Measurements from ENCODE around the gene MAPK14. TPM values are rescaled to one million over a fixed set of nuclear protein-coding genes. Genes with fewer than 3 reads are reported as not detected.
"Not testable (repeated sequence)": the region's sequence is repeated elsewhere in the genome, so short reads cannot be mapped to it uniquely, and the experiment has no call there.

Gene MAPK14
- total RNA-seq, 1 experiment from 2014 or later, result 50.8 TPM

GRCh38 chr6:36029464-36029863 lies 1.9 kb downstream of the MAPK14 start:
- ChIA-PET POLR2A (ENCODE audit: low non-redundant PET) (no interaction called here), CTCF (interaction anchor here (1.4 to 1.5 kb wide), 2 partner anchors 65 to 311 kb away, joined by 3 to 4 read pairs; no protein-coding TSS in a partner anchor)
- H3K27ac ChIP-seq (ENCODE audit: low read depth, low read length, poor library complexity, severe bottlenecking), result peak overlapping the region; percentile 92
- intact Hi-C loops (cut with micrococcal nuclease; ENCODE audit: unreplicated experiment), result loop anchor here (2.0 kb wide), 1 partner anchor 167 kb away; the partner anchor contains the start of gene BRPF3
- H3K4me1 ChIP-seq (ENCODE audit: insufficient read depth, low read length, poor library complexity, severe bottlenecking), result peaks cover 23% of the 10 kb centered on the region
- no peaks in the 10 kb centered on the region for H3K27me3 ChIP-seq (replicated peaks; ENCODE audit: insufficient read depth, low read depth, low read length, poor library complexity)
- H3K36me3 ChIP-seq (ENCODE audit: insufficient read depth, low read length, poor library complexity, severe bottlenecking), result no peaks in the 10 kb centered on the region
- H3K4me3 ChIP-seq (ENCODE audit: low read depth, low read length, poor library complexity, severe bottlenecking), result peak overlapping the region; percentile 97
- H3K9me3 ChIP-seq (ENCODE audit: low read depth, low read length, poor library complexity, severe bottlenecking), result no peaks in the 10 kb centered on the region
- TF ChIP-seq CTCF (conservative IDR thresholded peaks at IDR 0.05; ENCODE audit: low read depth, low read length), result no peak
- TF ChIP-seq EZH2 (IDR thresholded peaks at IDR 0.05; ENCODE audit: borderline replicate concordance, low read depth, low read length, poor library complexity, severe bottlenecking), result no peak
- peak; percentile 63 for DNase-seq (ENCODE audit: low spot score)
- BruUV-seq (replicated peaks), result no TSS peak

GRCh38 chr6:36032261-36032660 lies 4.7 kb downstream of the MAPK14 start:
- H3K27me3 ChIP-seq (replicated peaks; ENCODE audit: insufficient read depth, low read depth, low read length, poor library complexity), result no peaks in the 10 kb centered on the region
- H3K9me3 ChIP-seq (ENCODE audit: low read depth, low read length, poor library complexity, severe bottlenecking), result no peaks in the 10 kb centered on the region
- no peak for TF ChIP-seq EZH2 (IDR thresholded peaks at IDR 0.05; ENCODE audit: borderline replicate concordance, low read depth, low read length, poor library complexity, severe bottlenecking)
- no peak for TF ChIP-seq CTCF (conservative IDR thresholded peaks at IDR 0.05; ENCODE audit: low read depth, low read length)
- H3K4me3 ChIP-seq (ENCODE audit: low read depth, low read length, poor library complexity, severe bottlenecking), result no peak overlapping the region
- peak overlapping the region; percentile 52 for H3K27ac ChIP-seq (ENCODE audit: low read depth, low read length, poor library complexity, severe bottlenecking)
- ChIA-PET CTCF (no interaction called here), POLR2A (ENCODE audit: low non-redundant PET) (no interaction called here)
- DNase-seq (ENCODE audit: low spot score), result no peak
- no TSS peak for BruUV-seq (replicated peaks)
- peaks cover 33% of the 10 kb centered on the region for H3K4me1 ChIP-seq (ENCODE audit: insufficient read depth, low read length, poor library complexity, severe bottlenecking)
- no peaks in the 10 kb centered on the region for H3K36me3 ChIP-seq (ENCODE audit: insufficient read depth, low read length, poor library complexity, severe bottlenecking)
- intact Hi-C loops (cut with micrococcal nuclease; ENCODE audit: unreplicated experiment), result no loop called here

- H3K9me3 ChIP-seq (ENCODE audit: low read depth, low read length, poor library complexity, severe bottlenecking); H3K27me3 ChIP-seq (replicated peaks; ENCODE audit: insufficient read depth, low read depth, low read length, poor library complexity); BruUV-seq (replicated peaks); DNase-seq (ENCODE audit: low spot score); H3K4me3 ChIP-seq (ENCODE audit: low read depth, low read length, poor library complexity, severe bottlenecking); H3K36me3 ChIP-seq (ENCODE audit: insufficient read depth, low read length, poor library complexity, severe bottlenecking); intact Hi-C loops (cut with micrococcal nuclease; ENCODE audit: unreplicated experiment); H3K27ac ChIP-seq (ENCODE audit: low read depth, low read length, poor library complexity, severe bottlenecking): not testable (repeated sequence)
- CTCF ChIA-PET, result interaction anchor here (0.6 kb wide), 1 partner anchor 9 kb away, joined by 15 read pairs; no protein-coding TSS in a partner anchor
- POLR2A ChIA-PET (ENCODE audit: low non-redundant PET), result interaction anchor here (0.7 kb wide), 1 partner anchor 778 kb away, joined by 4 read pairs; no protein-coding TSS in a partner anchor
- H3K4me1 ChIP-seq (ENCODE audit: insufficient read depth, low read length, poor library complexity, severe bottlenecking), result peaks cover 34% of the 10 kb centered on the region
Measured at GRCh38 chr6:36033144-36033543, 5.5 kb downstream of the MAPK14 start.

- peak; percentile 19 for DNase-seq (ENCODE audit: low spot score)
- H3K27ac ChIP-seq (ENCODE audit: low read depth, low read length, poor library complexity, severe bottlenecking), result peak overlapping the region; percentile 57
- ChIA-PET POLR2A (ENCODE audit: low non-redundant PET) (interaction anchor here (0.6 kb wide), 1 partner anchor 1651 kb away, joined by 8 read pairs; no protein-coding TSS in a partner anchor), CTCF (interaction anchor here (0.6 kb wide), 1 partner anchor 8 kb away, joined by 15 read pairs; no protein-coding TSS in a partner anchor)
- intact Hi-C loops (cut with micrococcal nuclease; ENCODE audit: unreplicated experiment), result no loop called here
- no peaks in the 10 kb centered on the region for H3K9me3 ChIP-seq (ENCODE audit: low read depth, low read length, poor library complexity, severe bottlenecking)
- H3K36me3 ChIP-seq (ENCODE audit: insufficient read depth, low read length, poor library complexity, severe bottlenecking), result no peaks in the 10 kb centered on the region
- TF ChIP-seq CTCF (conservative IDR thresholded peaks at IDR 0.05; ENCODE audit: low read depth, low read length), result no peak
- no peak for TF ChIP-seq EZH2 (IDR thresholded peaks at IDR 0.05; ENCODE audit: borderline replicate concordance, low read depth, low read length, poor library complexity, severe bottlenecking)
- BruUV-seq (replicated peaks), result no TSS peak
- no peak overlapping the region for H3K4me3 ChIP-seq (ENCODE audit: low read depth, low read length, poor library complexity, severe bottlenecking)
- peaks cover 42% of the 10 kb centered on the region for H3K4me1 ChIP-seq (ENCODE audit: insufficient read depth, low read length, poor library complexity, severe bottlenecking)
- no peaks in the 10 kb centered on the region for H3K27me3 ChIP-seq (replicated peaks; ENCODE audit: insufficient read depth, low read depth, low read length, poor library complexity)
Measured at GRCh38 chr6:36033935-36034334, 6.3 kb downstream of the MAPK14 start.

Data from A673 (cell line).